ENCODE results near the gene EN2. TPM values are rescaled to one million over a fixed set of nuclear protein-coding genes. Genes with fewer than 3 reads are reported as not detected.

EN2 gene
- total and polyA plus RNA-seq, 2 donors (not counting 1 experiment from before 2014, with no cell fraction given), result not detected

- DNase-seq, result peak; percentile 38
- Histone ChIP-seq H3K4me1 (ENCODE audit: control insufficient read depth in 2 of 2, insufficient read depth in 2 of 2, low read length in 2 of 2) (peaks cover 18 to 29% of the 10 kb centered on the region in 2 donors), H3K36me3 (replicated peaks in 1 of 2; ENCODE audit: control extremely low read depth in 1 of 2, control insufficient read depth in 1 of 2, extremely low read depth in 1 of 2, insufficient read depth in 2 of 2, low read length in 1 of 2) (no peaks in the 10 kb centered on the region), H3K79me2 (ENCODE audit: control insufficient read depth, insufficient read depth, low read length) (no peaks in the 10 kb centered on the region), H3K27ac (ENCODE audit: low read length in 2 of 2) (no peak overlapping the region), H3K9me3 (ENCODE audit: control extremely low read depth in 1 of 3, control insufficient read depth in 2 of 3, insufficient read depth in 1 of 3, low read length in 2 of 3) (peaks cover 4 to 12% (median 7%) of the 10 kb centered on the region in 3 donors), H4K20me1 (ENCODE audit: control insufficient read depth, insufficient read depth, low read length, poor library complexity, severe bottlenecking) (no peaks in the 10 kb centered on the region), H3K4me3 (ENCODE audit: control extremely low read depth in 1 of 5, extremely low read depth in 1 of 5, insufficient read depth in 1 of 5, low read depth in 2 of 5, low read length in 4 of 5) (peak overlapping the region in 1 of 5 experiments; percentile 32), H3K4me2 (replicated peaks; ENCODE audit: low read depth, low read length, poor library complexity, severe bottlenecking) (peak overlapping the region; percentile 63), H3K9ac (ENCODE audit: low read length) (peak overlapping the region; percentile 34), H3K27me3 (replicated peaks in 1 of 4; ENCODE audit: control extremely low read depth in 1 of 4, control insufficient read depth in 3 of 4, insufficient read depth in 4 of 4, low read length in 3 of 4) (peaks cover 5 to 83% (median 66%) of the 10 kb centered on the region in 4 experiments), H2AFZ (ENCODE audit: insufficient read depth, low read depth, low read length, poor library complexity, severe bottlenecking) (no peak overlapping the region)
- peaks cover 12% of the 10 kb centered on the region for H3K4me1 Mint-ChIP-seq
- ATAC-seq (ENCODE audit: low read depth), result no peak
- no peak for TF ChIP-seq EZH2 (IDR thresholded peaks at IDR 0.05; ENCODE audit: borderline replicate concordance, insufficient read depth, low read depth, low read length, poor library complexity, severe bottlenecking)
- TF ChIP-seq CTCF (IDR thresholded peaks at IDR 0.05), result no peak
- peak overlapping the region; percentile 63 for H3K4me3 Mint-ChIP-seq
- H3K27me3 Mint-ChIP-seq, result peaks cover 80% of the 10 kb centered on the region
- intact Hi-C loops (cut with micrococcal nuclease), result loop anchor here (2.0 kb wide), 1 partner anchor 137 kb away; no protein-coding TSS in a partner anchor
- H3K27ac Mint-ChIP-seq, result peak overlapping the region; percentile 76
- POLR2A ChIA-PET, result no interaction called here
- no peaks in the 10 kb centered on the region for H3K9me3 Mint-ChIP-seq (ENCODE audit: insufficient read depth)
- 17% methylated on average over 14 of the region's 16 CpGs for WGBS (ENCODE audit: insufficient coverage)
- CTCF ChIA-PET, result no interaction called here
Observed at GRCh38 chr7:155509359-155509724, 51.4 kb downstream of the EN2 start.

- CTCF ChIA-PET, result no interaction called here
- ATAC-seq (ENCODE audit: low read depth) (no peak), DNase-seq (peak; percentile 51)
- Histone ChIP-seq H3K9me3 (ENCODE audit: control extremely low read depth in 1 of 3, control insufficient read depth in 2 of 3, insufficient read depth in 1 of 3, low read length in 2 of 3) (peaks cover 4 to 12% (median 7%) of the 10 kb centered on the region in 3 donors), H3K27ac (ENCODE audit: low read length in 2 of 2) (no peak overlapping the region), H4K20me1 (ENCODE audit: control insufficient read depth, insufficient read depth, low read length, poor library complexity, severe bottlenecking) (no peaks in the 10 kb centered on the region), H2AFZ (ENCODE audit: insufficient read depth, low read depth, low read length, poor library complexity, severe bottlenecking) (no peak overlapping the region), H3K36me3 (replicated peaks in 1 of 2; ENCODE audit: control extremely low read depth in 1 of 2, control insufficient read depth in 1 of 2, extremely low read depth in 1 of 2, insufficient read depth in 2 of 2, low read length in 1 of 2) (no peaks in the 10 kb centered on the region), H3K4me1 (ENCODE audit: control insufficient read depth in 2 of 2, insufficient read depth in 2 of 2, low read length in 2 of 2) (peaks cover 18 to 29% of the 10 kb centered on the region in 2 donors), H3K4me3 (ENCODE audit: control extremely low read depth in 1 of 5, extremely low read depth in 1 of 5, insufficient read depth in 1 of 5, low read depth in 2 of 5, low read length in 4 of 5) (peak overlapping the region in 2 of 5 experiments; percentile 17 to 32), H3K79me2 (ENCODE audit: control insufficient read depth, insufficient read depth, low read length) (no peaks in the 10 kb centered on the region), H3K9ac (ENCODE audit: low read length) (peak overlapping the region; percentile 34), H3K27me3 (replicated peaks in 1 of 4; ENCODE audit: control extremely low read depth in 1 of 4, control insufficient read depth in 3 of 4, insufficient read depth in 4 of 4, low read length in 3 of 4) (peaks cover 5 to 77% (median 62%) of the 10 kb centered on the region in 4 experiments), H3K4me2 (replicated peaks; ENCODE audit: low read depth, low read length, poor library complexity, severe bottlenecking) (peak overlapping the region; percentile 63)
- TF ChIP-seq CTCF (IDR thresholded peaks at IDR 0.05), result no peak
- no peak for TF ChIP-seq EZH2 (IDR thresholded peaks at IDR 0.05; ENCODE audit: borderline replicate concordance, insufficient read depth, low read depth, low read length, poor library complexity, severe bottlenecking)
- Mint-ChIP-seq H3K9me3 (ENCODE audit: insufficient read depth) (no peaks in the 10 kb centered on the region), H3K4me3 (peak overlapping the region; percentile 72), H3K4me1 (peaks cover 12% of the 10 kb centered on the region), H3K27me3 (peaks cover 75% of the 10 kb centered on the region), H3K27ac (no peak overlapping the region)
- 7% methylated on average over 65 of the region's 68 CpGs for WGBS (ENCODE audit: insufficient coverage)
- POLR2A ChIA-PET, result no interaction called here
- intact Hi-C loops (cut with micrococcal nuclease), result loop anchor here (2.0 kb wide), 2 partner anchors 53 to 137 kb away; no protein-coding TSS in a partner anchor
Observed at GRCh38 chr7:155509725-155510551, 52.0 kb downstream of the EN2 start.
